GM18870 (cell line): Measurements from ENCODE around the gene PRCD.

Experiments
- ATAC-seq: cut with Tn5 transposase; IDR thresholded peaks from one replicate; pipeline ENCODE4 v1.9.1; 2021; ENCODE audit warnings: moderate library complexity; ENCODE audit not compliant: unreplicated experiment

PRCD gene

GRCh38 chr17:76567634-76568432 is 28.0 kb downstream of the PRCD start:
- ATAC-seq: no peak

DNA sequence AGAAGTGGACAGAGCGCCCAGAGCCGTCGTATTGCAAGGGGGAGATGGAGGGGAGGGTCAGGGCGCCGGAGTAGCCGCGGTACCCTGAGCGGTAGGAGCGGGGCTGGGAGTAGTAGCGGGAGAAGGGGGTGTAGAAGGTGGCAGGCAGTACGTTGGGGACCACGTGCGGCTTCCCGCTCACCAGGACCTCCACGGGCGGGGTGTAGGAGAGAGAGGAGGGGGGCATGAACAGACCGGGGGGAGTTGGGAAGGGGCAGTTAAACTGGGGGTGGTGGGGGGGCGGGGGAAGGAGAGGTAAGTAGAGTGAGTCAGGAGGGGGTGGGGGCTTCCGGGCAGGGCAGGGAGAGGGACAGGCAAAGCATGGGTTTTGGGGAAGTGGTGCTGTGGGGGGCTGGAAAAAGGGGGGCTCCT is 29.0 kb downstream of the PRCD start:
- ATAC-seq: no peak

GRCh38 chr17:76569607-76570279 is 29.9 kb downstream of the PRCD start:
- ATAC-seq: no peak

GRCh38 chr17:76570457-76570856 is 30.6 kb downstream of the PRCD start:
- no peak for ATAC-seq

- no peak for ATAC-seq
Observed at GRCh38 chr17:76570877-76571471, 31.1 kb downstream of the PRCD start.

GRCh38 chr17:76572201-76572910 is 32.5 kb downstream of the PRCD start:
- ATAC-seq: no peak

- no peak for ATAC-seq
Observed at GRCh38 chr17:76573096-76573495, 33.3 kb downstream of the PRCD start.

GRCh38 chr17:76574166-76574565 is 34.3 kb downstream of the PRCD start:
- no peak for ATAC-seq

DNA sequence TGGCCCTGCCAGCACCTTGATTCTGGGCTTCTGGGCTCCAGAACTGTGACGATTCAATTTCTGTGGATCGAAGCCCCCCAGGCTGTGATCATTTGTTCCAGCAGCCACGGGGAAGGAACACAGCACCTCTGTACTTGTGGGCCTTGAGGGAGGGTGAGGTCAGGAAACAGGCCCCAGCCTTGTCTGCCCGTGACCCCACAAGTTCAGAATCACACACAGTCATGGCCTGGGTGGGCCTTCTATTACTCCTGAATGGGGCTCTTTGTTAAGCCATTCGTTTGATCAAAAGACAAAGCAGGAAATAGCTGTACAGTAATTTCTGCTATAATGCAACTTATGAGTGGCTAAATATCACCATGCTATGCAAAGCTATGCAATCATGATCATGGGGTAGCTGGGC is 35.7 kb downstream of the PRCD start:
- ATAC-seq: no peak

DNA sequence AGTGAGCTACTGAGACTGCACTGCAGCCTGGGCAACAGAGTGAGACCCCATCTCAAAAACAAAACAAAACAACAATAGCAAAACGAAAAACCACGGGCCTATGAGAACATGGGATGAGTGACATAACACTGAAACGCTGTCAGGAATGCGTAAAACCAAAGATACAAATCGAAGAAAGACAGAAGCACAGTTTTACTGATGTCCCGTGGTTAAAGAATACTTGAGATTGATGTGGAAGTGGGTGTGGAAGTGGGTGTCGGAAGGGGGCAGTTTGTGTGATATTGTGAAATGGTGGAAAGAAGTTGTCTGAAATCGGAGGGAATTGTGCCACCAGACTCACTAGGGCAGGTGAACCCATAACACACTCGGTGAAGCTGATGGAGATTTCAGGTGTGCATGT is 36.3 kb downstream of the PRCD start:
- no peak for ATAC-seq

- ATAC-seq: no peak
Observed at GRCh38 chr17:76577876-76578275, 38.0 kb downstream of the PRCD start.

DNA sequence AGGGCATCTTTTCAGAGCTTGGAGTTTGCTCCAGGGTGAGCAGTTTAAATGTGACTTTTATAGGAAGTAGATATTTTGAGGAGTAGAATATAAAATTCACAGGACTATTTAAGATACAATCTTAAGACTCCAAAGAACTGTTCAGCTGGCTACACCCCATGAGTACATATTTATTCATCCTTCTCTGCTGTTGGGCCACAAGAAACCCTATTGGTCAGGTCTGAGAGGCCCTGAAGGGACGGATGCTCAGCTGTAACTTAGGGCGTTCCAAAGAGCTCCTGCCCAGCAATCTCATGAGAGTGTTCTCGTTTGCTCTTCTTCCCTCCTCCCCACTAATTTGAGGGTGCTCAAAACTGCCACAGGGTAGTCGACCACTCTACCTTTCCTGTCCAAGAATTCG is 38.5 kb downstream of the PRCD start:
- no peak for ATAC-seq

- no peak for ATAC-seq
Observed at GRCh38 chr17:76579281-76579680, 39.4 kb downstream of the PRCD start.

DNA sequence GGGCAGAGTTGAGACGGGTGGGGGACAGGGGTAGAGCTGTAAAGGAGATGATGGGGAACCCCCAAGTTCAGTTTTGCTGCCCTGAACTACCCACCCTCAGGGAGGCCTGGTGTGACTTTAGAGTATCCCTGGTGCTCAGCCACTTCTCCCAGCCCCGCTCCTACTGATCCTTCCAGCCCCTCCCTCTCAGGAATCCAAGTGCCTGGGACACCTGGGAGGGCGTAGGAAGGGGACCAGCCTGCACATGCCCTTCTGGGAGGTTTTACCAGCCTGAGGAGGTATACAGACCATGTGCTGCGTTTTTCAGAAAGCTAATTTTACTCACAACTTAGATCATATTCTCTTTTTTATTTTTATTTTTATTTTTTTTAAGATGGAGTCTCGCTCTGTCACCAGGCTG is 41.7 kb downstream of the PRCD start:
- ATAC-seq: no peak

DNA sequence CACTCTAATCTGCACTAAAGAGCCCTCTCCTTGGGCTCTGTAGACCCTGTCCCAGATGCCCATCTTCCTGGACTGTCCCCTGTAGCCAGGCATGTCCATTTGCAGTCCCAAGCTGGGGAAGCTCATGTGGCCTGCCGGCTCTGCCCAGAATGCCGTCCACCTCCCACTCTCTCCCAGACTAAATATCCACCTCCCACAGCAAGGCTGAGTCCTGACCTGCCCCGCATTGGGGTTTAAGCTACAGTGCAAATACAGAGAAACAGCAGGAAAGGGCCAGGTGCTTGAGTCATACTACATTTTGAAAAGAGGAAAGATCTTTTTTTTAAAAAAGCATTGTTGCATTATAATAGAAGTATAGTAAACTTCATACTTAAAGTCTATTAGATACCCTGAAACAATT is 42.8 kb downstream of the PRCD start:
- no peak for ATAC-seq

DNA sequence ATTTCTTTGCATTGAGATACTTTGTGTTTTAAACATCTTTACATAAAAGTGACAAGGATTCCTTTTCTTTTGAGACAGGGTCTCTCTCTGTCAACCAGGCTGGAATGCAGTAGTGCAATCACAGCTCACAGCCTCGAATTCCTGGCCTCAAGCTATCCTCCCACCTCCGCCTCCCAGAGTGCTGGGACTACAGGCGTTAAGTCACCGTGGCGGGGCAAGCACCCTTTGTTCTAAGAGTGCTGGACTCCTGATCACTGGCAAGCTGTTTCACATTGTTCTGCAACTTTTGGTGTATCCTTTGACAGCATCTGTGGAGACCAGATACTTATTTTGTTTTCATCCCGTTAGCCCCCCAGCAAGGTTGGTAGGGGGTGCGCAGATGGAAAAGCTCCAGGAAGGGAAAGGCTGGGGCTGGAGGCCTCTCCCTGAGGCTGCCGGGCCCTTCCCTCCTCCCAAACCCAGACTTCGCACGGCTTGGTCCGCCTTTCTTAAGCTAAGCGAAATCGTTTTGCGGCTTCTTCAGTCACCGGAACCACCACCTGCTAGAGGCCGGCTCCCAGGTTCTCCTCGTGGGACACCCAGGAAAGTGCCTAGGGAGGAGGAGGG is 44.7 kb downstream of the PRCD start:
- ATAC-seq: no peak

GRCh38 chr17:76585033-76585648 is 45.3 kb downstream of the PRCD start:
- no peak for ATAC-seq

DNA sequence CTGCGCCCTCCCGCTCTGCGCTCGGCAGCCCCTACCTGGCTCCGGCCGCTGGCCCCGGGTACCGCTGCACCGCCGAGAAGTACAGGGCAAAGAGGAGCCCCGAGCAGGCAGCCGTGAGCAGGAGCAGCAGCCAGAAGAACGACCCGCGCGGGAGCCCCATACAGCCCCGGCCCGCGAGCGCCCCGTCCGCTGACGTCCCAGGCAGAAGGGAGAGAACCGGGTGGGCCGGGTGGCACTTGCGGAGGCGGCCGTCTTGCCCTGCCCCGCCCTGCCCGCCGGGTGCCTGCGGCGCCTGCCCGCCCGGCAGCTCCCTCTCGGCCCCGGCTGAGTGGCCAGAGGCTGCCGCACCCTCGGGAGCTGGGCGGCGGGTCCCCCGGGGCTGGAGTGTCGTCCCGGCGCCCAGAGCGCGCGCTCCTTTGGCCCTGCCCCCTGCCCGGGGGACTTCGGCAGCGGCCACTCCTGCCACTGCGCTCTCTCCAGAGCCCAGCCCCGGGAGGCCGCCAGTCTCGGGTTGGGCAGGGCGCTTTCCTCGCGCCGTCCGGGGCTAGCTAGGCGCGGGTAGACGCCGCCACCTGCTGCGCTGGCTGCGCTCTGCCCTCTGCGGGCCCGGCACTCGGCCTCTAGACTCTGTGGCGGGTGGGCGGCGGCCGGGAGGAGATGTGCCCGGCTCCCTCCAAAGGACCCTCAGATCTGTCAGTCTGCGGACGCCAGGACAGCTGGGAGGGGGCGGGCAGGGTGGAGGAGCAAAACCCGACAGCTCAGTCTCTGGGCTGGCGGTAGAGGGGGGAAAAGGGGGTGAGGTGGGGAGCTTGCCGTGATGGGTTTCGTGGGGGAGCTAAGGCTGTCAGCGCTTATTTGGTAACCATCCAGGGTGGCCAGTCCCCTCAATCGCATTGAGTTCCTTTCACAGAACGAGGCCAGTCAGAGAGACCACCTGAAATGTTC is 46.1 kb downstream of the PRCD start, which contains the start of gene ST6GALNAC2:
ST6GALNAC2 (minus strand) TSS at position 212 of the 945 bp plus-strand sequence; CDS start at position 160, 52 bp downstream.
- ATAC-seq: no peak

- no peak for ATAC-seq
Observed at GRCh38 chr17:76586741-76587487, 47.1 kb downstream of the PRCD start.
